Memory B cell (primary cell): ENCODE measurements around the gene TMEM108.

Source experiments
- ATAC-seq: fragments of 150-1000 bp; cut with Tn5 transposase; 2 replicates; pipeline ENCODE4 v1.10.0; 2021; ENCODE audit warnings: low read depth, mild to moderate bottlenecking, moderate library complexity
- DNase-seq, 2 donors: peaks; one replicate each; pipeline ENCODE4 v3.0.0; 2022; ENCODE audit warnings: low spot score in 2 of 2
- H3K27ac Mint-ChIP-seq: one replicate; pipeline ENCODE4 v1.8.0; 2022; ENCODE audit warnings: mild to moderate bottlenecking, moderate library complexity, mixed read lengths
- H3K27me3 Mint-ChIP-seq: one replicate; pipeline ENCODE4 v1.8.0; 2022; ENCODE audit warnings: mixed read lengths
- H3K36me3 Mint-ChIP-seq: one replicate; pipeline ENCODE4 v1.8.0; 2022; ENCODE audit warnings: mild to moderate bottlenecking, mixed read lengths
- H3K4me1 Mint-ChIP-seq: one replicate; pipeline ENCODE4 v1.8.0; 2022; ENCODE audit warnings: mixed read lengths
- H3K4me3 Mint-ChIP-seq: one replicate; pipeline ENCODE4 v1.8.0; 2022; ENCODE audit warnings: mild to moderate bottlenecking, moderate library complexity, mixed read lengths
- H3K9me3 Mint-ChIP-seq: one replicate; pipeline ENCODE4 v1.8.0; 2022; ENCODE audit warnings: mixed read lengths

Gene TMEM108

GRCh38 chr3:133369068-133369440 lies 330.9 kb downstream of the TMEM108 start:
- no peak for ATAC-seq
- no peak for DNase-seq

GRCh38 chr3:133371181-133371580 lies 333.0 kb downstream of the TMEM108 start:
- Mint-ChIP-seq H3K4me1 (peaks cover 4% of the 10 kb centered on the region), H3K9me3 (no peaks in the 10 kb centered on the region), H3K27ac (no peak overlapping the region), H3K27me3 (no peaks in the 10 kb centered on the region), H3K36me3 (no peaks in the 10 kb centered on the region), H3K4me3 (no peak overlapping the region)
- DNase-seq (no peak), ATAC-seq (no peak)

More at GRCh38 chr3:133369068-133369440, 330.9 kb downstream of the TMEM108 start:
- no peak overlapping the region for H3K27ac Mint-ChIP-seq
- no peaks in the 10 kb centered on the region for H3K36me3 Mint-ChIP-seq
- H3K27me3 Mint-ChIP-seq: peaks cover 3% of the 10 kb centered on the region
- no peak overlapping the region for H3K4me3 Mint-ChIP-seq
- H3K9me3 Mint-ChIP-seq: no peaks in the 10 kb centered on the region
- no peaks in the 10 kb centered on the region for H3K4me1 Mint-ChIP-seq

- H3K4me1 Mint-ChIP-seq: peaks cover 4% of the 10 kb centered on the region
- DNase-seq (no peak), ATAC-seq (no peak)
- no peaks in the 10 kb centered on the region for H3K9me3 Mint-ChIP-seq
- no peaks in the 10 kb centered on the region for H3K36me3 Mint-ChIP-seq
- no peak overlapping the region for H3K4me3 Mint-ChIP-seq
- H3K27ac Mint-ChIP-seq: no peak overlapping the region
- H3K27me3 Mint-ChIP-seq: no peaks in the 10 kb centered on the region
Measured at GRCh38 chr3:133371676-133372075, 333.5 kb downstream of the TMEM108 start.

- DNase-seq: no peak
- no peak for ATAC-seq
- Mint-ChIP-seq H3K27ac (peak overlapping the region; percentile 0), H3K9me3 (no peaks in the 10 kb centered on the region), H3K4me3 (no peak overlapping the region), H3K36me3 (no peaks in the 10 kb centered on the region), H3K27me3 (no peaks in the 10 kb centered on the region), H3K4me1 (peaks cover 4% of the 10 kb centered on the region)
Measured at GRCh38 chr3:133374708-133375402, 336.7 kb downstream of the TMEM108 start.

- H3K36me3 Mint-ChIP-seq: no peaks in the 10 kb centered on the region
- no peak overlapping the region for H3K4me3 Mint-ChIP-seq
- H3K27me3 Mint-ChIP-seq: no peaks in the 10 kb centered on the region
- no peak for DNase-seq
- peaks cover 4% of the 10 kb centered on the region for H3K4me1 Mint-ChIP-seq
- H3K9me3 Mint-ChIP-seq: no peaks in the 10 kb centered on the region
- ATAC-seq: no peak
- no peak overlapping the region for H3K27ac Mint-ChIP-seq
Measured at GRCh38 chr3:133375403-133375745, 337.2 kb downstream of the TMEM108 start.

- Mint-ChIP-seq H3K4me3 (no peak overlapping the region), H3K27ac (no peak overlapping the region), H3K27me3 (peaks cover 2% of the 10 kb centered on the region), H3K9me3 (no peaks in the 10 kb centered on the region), H3K36me3 (no peaks in the 10 kb centered on the region), H3K4me1 (peaks cover 4% of the 10 kb centered on the region)
- no peak for ATAC-seq
- DNase-seq: no peak
Measured at GRCh38 chr3:133376810-133377209, 338.6 kb downstream of the TMEM108 start.

GRCh38 chr3:133377396-133377795 lies 339.2 kb downstream of the TMEM108 start:
- no peaks in the 10 kb centered on the region for H3K36me3 Mint-ChIP-seq
- H3K27ac Mint-ChIP-seq: no peak overlapping the region
- no peak overlapping the region for H3K4me3 Mint-ChIP-seq
- peaks cover 2% of the 10 kb centered on the region for H3K27me3 Mint-ChIP-seq
- no peaks in the 10 kb centered on the region for H3K9me3 Mint-ChIP-seq
- no peak for DNase-seq
- peaks cover 4% of the 10 kb centered on the region for H3K4me1 Mint-ChIP-seq
- ATAC-seq: no peak

- peaks cover 2% of the 10 kb centered on the region for H3K27me3 Mint-ChIP-seq
- DNase-seq: no peak
- no peaks in the 10 kb centered on the region for H3K36me3 Mint-ChIP-seq
- H3K4me3 Mint-ChIP-seq: no peak overlapping the region
- ATAC-seq: no peak
- H3K9me3 Mint-ChIP-seq: no peaks in the 10 kb centered on the region
- peaks cover 4% of the 10 kb centered on the region for H3K4me1 Mint-ChIP-seq
- no peak overlapping the region for H3K27ac Mint-ChIP-seq
Measured at GRCh38 chr3:133379926-133380325, 341.7 kb downstream of the TMEM108 start.

GRCh38 chr3:133380481-133381225 lies 342.5 kb downstream of the TMEM108 start:
- no peak for DNase-seq
- ATAC-seq: no peak
- Mint-ChIP-seq H3K27me3 (peaks cover 5% of the 10 kb centered on the region), H3K4me3 (no peak overlapping the region), H3K27ac (no peak overlapping the region), H3K4me1 (peaks cover 1% of the 10 kb centered on the region), H3K9me3 (no peaks in the 10 kb centered on the region), H3K36me3 (no peaks in the 10 kb centered on the region)

GRCh38 chr3:133381346-133382109 lies 343.3 kb downstream of the TMEM108 start:
- H3K36me3 Mint-ChIP-seq: no peaks in the 10 kb centered on the region
- no peak overlapping the region for H3K27ac Mint-ChIP-seq
- peaks cover 3% of the 10 kb centered on the region for H3K4me1 Mint-ChIP-seq
- ATAC-seq (no peak), DNase-seq (no peak)
- H3K27me3 Mint-ChIP-seq: peaks cover 7% of the 10 kb centered on the region
- H3K9me3 Mint-ChIP-seq: no peaks in the 10 kb centered on the region
- H3K4me3 Mint-ChIP-seq: no peak overlapping the region

- ATAC-seq (no peak), DNase-seq (no peak)
- Mint-ChIP-seq H3K36me3 (no peaks in the 10 kb centered on the region), H3K27me3 (peaks cover 7% of the 10 kb centered on the region), H3K4me3 (no peak overlapping the region), H3K9me3 (no peaks in the 10 kb centered on the region), H3K4me1 (peaks cover 3% of the 10 kb centered on the region), H3K27ac (no peak overlapping the region)
Measured at GRCh38 chr3:133383175-133383574, 345.0 kb downstream of the TMEM108 start.

GRCh38 chr3:133383741-133384140 lies 345.6 kb downstream of the TMEM108 start:
- peaks cover 7% of the 10 kb centered on the region for H3K27me3 Mint-ChIP-seq
- H3K36me3 Mint-ChIP-seq: no peaks in the 10 kb centered on the region
- H3K9me3 Mint-ChIP-seq: no peaks in the 10 kb centered on the region

GRCh38 chr3:133384331-133385027 lies 346.3 kb downstream of the TMEM108 start:
- ATAC-seq (peak; percentile 83), DNase-seq (peak in 1 of 2 donors; percentile 8)
- Mint-ChIP-seq H3K4me3 (no peak overlapping the region), H3K27ac (no peak overlapping the region), H3K27me3 (peaks cover 7% of the 10 kb centered on the region), H3K36me3 (no peaks in the 10 kb centered on the region), H3K9me3 (no peaks in the 10 kb centered on the region), H3K4me1 (peaks cover 3% of the 10 kb centered on the region)

More at GRCh38 chr3:133383741-133384140, 345.6 kb downstream of the TMEM108 start:
- DNase-seq (no peak), ATAC-seq (no peak)
- H3K4me3 Mint-ChIP-seq: no peak overlapping the region
- H3K27ac Mint-ChIP-seq: no peak overlapping the region
- H3K4me1 Mint-ChIP-seq: peaks cover 3% of the 10 kb centered on the region

GRCh38 chr3:133386876-133387275 lies 348.7 kb downstream of the TMEM108 start:
- Mint-ChIP-seq H3K4me3 (no peak overlapping the region), H3K4me1 (peaks cover 3% of the 10 kb centered on the region), H3K27me3 (peaks cover 5% of the 10 kb centered on the region), H3K36me3 (no peaks in the 10 kb centered on the region), H3K27ac (no peak overlapping the region), H3K9me3 (no peaks in the 10 kb centered on the region)
- ATAC-seq (no peak), DNase-seq (no peak)
